ENCODE measurements around the gene RUNX3.

Gene RUNX3

GRCh38 chr1:24925082-24925779, 4.8 kb downstream of the RUNX3 start:
- H3K4me3 Mint-ChIP-seq = peak overlapping the region; percentile 94
- H3K27me3 Mint-ChIP-seq (ENCODE audit: low read depth) = no peaks in the 10 kb centered on the region
- peaks cover 50% of the 10 kb centered on the region for H3K4me1 Mint-ChIP-seq (ENCODE audit: low read depth)
- DNase-seq (ENCODE audit: low spot score) = peak; percentile 78
- peak overlapping the region; percentile 84 for H3K27ac Mint-ChIP-seq
- H3K9me3 Mint-ChIP-seq = no peaks in the 10 kb centered on the region
- H3K36me3 Mint-ChIP-seq (ENCODE audit: low read depth) = peaks cover 67% of the 10 kb centered on the region

- Mint-ChIP-seq H3K36me3 (ENCODE audit: low read depth) (peaks cover 76% of the 10 kb centered on the region), H3K27me3 (ENCODE audit: low read depth) (no peaks in the 10 kb centered on the region), H3K4me1 (ENCODE audit: low read depth) (peaks cover 52% of the 10 kb centered on the region), H3K4me3 (peak overlapping the region; percentile 33), H3K9me3 (no peaks in the 10 kb centered on the region), H3K27ac (peak overlapping the region; percentile 69)
- no peak for DNase-seq (ENCODE audit: low spot score)
Observed at GRCh38 chr1:24923485-24924113, 6.5 kb downstream of the RUNX3 start.

DNA sequence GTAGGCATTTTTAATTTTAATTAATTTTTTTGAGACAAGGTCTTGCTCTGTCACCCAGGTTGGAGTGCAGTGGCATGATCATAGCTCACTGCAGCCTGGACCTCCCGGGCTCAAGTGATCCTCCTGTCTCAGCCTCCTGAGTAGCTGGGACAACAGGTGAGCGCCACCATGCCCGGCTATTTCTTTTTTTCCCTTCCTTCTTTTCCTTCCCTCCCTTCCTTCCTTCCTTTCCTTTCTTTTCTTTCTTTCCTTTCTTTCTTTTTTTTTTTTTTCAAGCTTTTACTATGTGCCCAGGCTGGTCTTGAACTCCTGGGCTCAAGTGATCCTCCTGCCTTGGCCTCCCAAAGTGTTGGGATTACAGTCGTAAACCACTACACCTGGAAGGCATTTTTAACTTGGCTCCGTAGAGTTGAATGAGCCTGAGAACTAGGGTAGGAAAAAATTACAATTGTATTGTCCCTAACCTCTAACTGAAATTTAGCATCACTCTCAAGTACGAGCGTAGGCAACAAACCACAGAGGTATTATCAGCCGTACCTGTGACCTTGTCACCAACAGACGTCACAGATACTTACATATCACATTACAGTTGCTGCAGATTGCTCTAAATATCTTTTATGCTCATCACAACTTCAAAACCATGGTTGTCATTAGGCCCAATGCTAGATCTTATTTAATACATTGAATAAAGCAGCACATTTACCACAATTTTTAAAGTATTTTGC, 8.0 kb downstream of the RUNX3 start:
- Mint-ChIP-seq H3K9me3 (no peaks in the 10 kb centered on the region), H3K36me3 (ENCODE audit: low read depth) (peaks cover 73% of the 10 kb centered on the region), H3K27me3 (ENCODE audit: low read depth) (no peaks in the 10 kb centered on the region), H3K4me1 (ENCODE audit: low read depth) (peaks cover 46% of the 10 kb centered on the region), H3K4me3 (peak overlapping the region; percentile 56), H3K27ac (peak overlapping the region; percentile 86)
- DNase-seq (ENCODE audit: low spot score) = no peak

GRCh38 chr1:24921412-24921811, 8.7 kb downstream of the RUNX3 start:
- Mint-ChIP-seq H3K27me3 (ENCODE audit: low read depth) (no peaks in the 10 kb centered on the region), H3K36me3 (ENCODE audit: low read depth) (peaks cover 68% of the 10 kb centered on the region), H3K4me3 (no peak overlapping the region), H3K4me1 (ENCODE audit: low read depth) (peaks cover 41% of the 10 kb centered on the region), H3K9me3 (no peaks in the 10 kb centered on the region), H3K27ac (peak overlapping the region; percentile 52)
- DNase-seq (ENCODE audit: low spot score) = no peak

- Mint-ChIP-seq H3K4me1 (ENCODE audit: low read depth) (peaks cover 32% of the 10 kb centered on the region), H3K27ac (peak overlapping the region; percentile 86), H3K9me3 (no peaks in the 10 kb centered on the region), H3K36me3 (ENCODE audit: low read depth) (peaks cover 59% of the 10 kb centered on the region), H3K4me3 (peak overlapping the region; percentile 41), H3K27me3 (ENCODE audit: low read depth) (no peaks in the 10 kb centered on the region)
- DNase-seq (ENCODE audit: low spot score) = no peak
Observed at GRCh38 chr1:24920533-24920925, 9.5 kb downstream of the RUNX3 start.

DNA sequence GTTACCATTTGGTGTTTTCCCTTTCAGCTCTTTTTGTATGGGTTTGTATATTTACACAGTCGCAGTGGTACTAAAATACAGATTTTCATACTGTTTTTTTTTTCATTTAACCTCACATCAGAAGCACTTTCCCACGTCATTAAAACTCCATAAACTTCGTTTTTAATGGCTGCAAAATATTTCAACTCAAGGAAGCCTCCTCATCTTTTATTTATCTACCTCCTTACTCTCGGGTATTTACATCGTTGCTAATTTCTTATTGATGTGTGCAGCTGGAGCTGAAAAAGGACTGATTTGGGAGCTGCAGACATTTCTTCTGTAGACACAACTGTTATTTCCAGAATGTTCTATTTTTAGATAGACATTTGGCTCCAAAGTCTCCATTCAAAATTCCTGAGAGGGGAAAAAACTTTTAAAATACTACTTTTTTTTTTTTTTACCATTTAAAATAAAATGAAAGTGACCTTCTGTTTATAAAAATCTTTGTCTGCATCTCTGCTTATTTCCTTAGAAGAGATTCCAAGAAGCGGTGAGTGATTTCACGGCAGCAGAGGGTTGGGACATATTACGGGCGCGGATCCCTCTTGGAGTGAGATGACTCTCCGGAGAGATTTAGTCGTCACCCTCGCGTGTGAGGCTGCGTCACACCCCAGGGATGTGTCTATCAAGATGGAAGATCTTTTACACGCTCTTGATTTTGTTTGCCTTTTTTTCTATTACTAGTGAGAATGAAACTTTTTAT, 10.1 kb downstream of the RUNX3 start:
- peaks cover 29% of the 10 kb centered on the region for H3K4me1 Mint-ChIP-seq (ENCODE audit: low read depth)
- peak overlapping the region; percentile 41 for H3K4me3 Mint-ChIP-seq
- no peaks in the 10 kb centered on the region for H3K9me3 Mint-ChIP-seq
- peaks cover 57% of the 10 kb centered on the region for H3K36me3 Mint-ChIP-seq (ENCODE audit: low read depth)
- H3K27ac Mint-ChIP-seq = peak overlapping the region; percentile 86
- no peaks in the 10 kb centered on the region for H3K27me3 Mint-ChIP-seq (ENCODE audit: low read depth)
- DNase-seq (ENCODE audit: low spot score) = peak; percentile 67

GRCh38 chr1:24918995-24919605, 11.0 kb downstream of the RUNX3 start:
- Mint-ChIP-seq H3K27me3 (ENCODE audit: low read depth) (no peaks in the 10 kb centered on the region), H3K9me3 (no peaks in the 10 kb centered on the region), H3K4me1 (ENCODE audit: low read depth) (peaks cover 24% of the 10 kb centered on the region), H3K36me3 (ENCODE audit: low read depth) (peaks cover 54% of the 10 kb centered on the region), H3K4me3 (no peak overlapping the region), H3K27ac (no peak overlapping the region)
- DNase-seq (ENCODE audit: low spot score) = no peak

GRCh38 chr1:24918370-24918769, 11.7 kb downstream of the RUNX3 start:
- Mint-ChIP-seq H3K4me1 (ENCODE audit: low read depth) (peaks cover 21% of the 10 kb centered on the region), H3K27me3 (ENCODE audit: low read depth) (no peaks in the 10 kb centered on the region), H3K36me3 (ENCODE audit: low read depth) (peaks cover 50% of the 10 kb centered on the region), H3K9me3 (no peaks in the 10 kb centered on the region), H3K27ac (peak overlapping the region; percentile 54), H3K4me3 (no peak overlapping the region)
- no peak for DNase-seq (ENCODE audit: low spot score)

- Mint-ChIP-seq H3K4me3 (no peak overlapping the region), H3K36me3 (ENCODE audit: low read depth) (peaks cover 45% of the 10 kb centered on the region), H3K4me1 (ENCODE audit: low read depth) (peaks cover 18% of the 10 kb centered on the region), H3K27me3 (ENCODE audit: low read depth) (no peaks in the 10 kb centered on the region), H3K9me3 (no peaks in the 10 kb centered on the region), H3K27ac (no peak overlapping the region)
- no peak for DNase-seq (ENCODE audit: low spot score)
Observed at GRCh38 chr1:24917327-24918074, 12.6 kb downstream of the RUNX3 start.

DNA sequence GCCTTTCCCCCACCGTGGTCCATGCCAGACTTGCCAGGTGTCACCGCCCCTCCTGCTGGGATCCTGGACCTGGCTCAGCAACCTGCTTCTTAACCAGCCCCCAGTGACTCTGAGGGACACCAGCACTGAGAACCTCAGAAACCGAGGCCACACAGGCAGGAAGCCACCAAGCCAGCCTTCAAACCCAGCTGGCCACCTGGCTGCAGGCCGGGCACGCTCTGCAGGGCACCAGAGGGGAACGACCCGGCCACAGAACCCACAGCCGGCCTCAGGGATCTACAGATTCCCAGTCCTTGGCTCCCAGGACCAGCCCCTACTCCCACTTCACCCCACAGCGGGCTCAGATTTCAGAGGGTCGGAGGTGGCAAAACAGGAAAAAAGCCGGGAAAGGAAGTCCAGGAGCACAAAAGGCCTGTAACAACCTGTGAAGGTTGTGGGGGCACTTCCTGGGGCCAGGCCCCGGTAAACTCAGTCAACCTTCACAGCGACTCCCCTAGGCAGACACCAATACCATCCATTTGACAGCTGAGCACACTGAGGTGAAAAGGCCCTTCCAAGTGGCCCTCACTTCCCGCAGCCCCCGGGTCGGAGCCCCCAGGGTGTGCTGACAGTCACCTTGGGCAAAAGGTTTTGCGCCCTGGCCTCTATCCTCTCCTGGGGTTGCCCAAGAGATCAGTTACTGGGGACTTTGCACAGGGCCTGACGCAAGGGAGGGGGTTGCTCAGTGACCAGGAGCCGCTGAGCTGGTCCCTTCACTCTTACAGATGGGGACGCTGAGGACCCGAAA, 14.1 kb downstream of the RUNX3 start:
- no peak for DNase-seq (ENCODE audit: low spot score)
- no peak overlapping the region for H3K27ac Mint-ChIP-seq
- H3K9me3 Mint-ChIP-seq = no peaks in the 10 kb centered on the region
- peaks cover 50% of the 10 kb centered on the region for H3K36me3 Mint-ChIP-seq (ENCODE audit: low read depth)
- no peaks in the 10 kb centered on the region for H3K27me3 Mint-ChIP-seq (ENCODE audit: low read depth)
- peaks cover 20% of the 10 kb centered on the region for H3K4me1 Mint-ChIP-seq (ENCODE audit: low read depth)
- no peak overlapping the region for H3K4me3 Mint-ChIP-seq

- no peak overlapping the region for H3K27ac Mint-ChIP-seq
- no peak overlapping the region for H3K4me3 Mint-ChIP-seq
- H3K36me3 Mint-ChIP-seq (ENCODE audit: low read depth) = peaks cover 42% of the 10 kb centered on the region
- H3K9me3 Mint-ChIP-seq = no peaks in the 10 kb centered on the region
- H3K27me3 Mint-ChIP-seq (ENCODE audit: low read depth) = no peaks in the 10 kb centered on the region
- peaks cover 13% of the 10 kb centered on the region for H3K4me1 Mint-ChIP-seq (ENCODE audit: low read depth)
- no peak for DNase-seq (ENCODE audit: low spot score)
Observed at GRCh38 chr1:24914226-24915069, 15.6 kb downstream of the RUNX3 start.

All from T-helper 2 cell treated with Interferon-gamma antibody and Interleukin-4, amounts not matched to agents 5 μg/mL and 100 μg/mL, for 36 hours (primary cell).